Ammon's horn (tissue), 1 donor: ENCODE results near the gene MAFF.
"Not testable (repeated sequence)": the region's sequence is repeated elsewhere in the genome, so short reads cannot be mapped to it uniquely, and the experiment has no call there.

Source experiments
- DNase-seq: peaks from one replicate; pipeline ENCODE4 v3.0.0-alpha.2; 2016; ENCODE audit warnings: low spot score

MAFF gene

GRCh38 chr22:38223289-38223960 is 21.6 kb downstream of the MAFF start:
- peak; percentile 54 for DNase-seq

- no peak for DNase-seq
These were observed 25.3 kb downstream of the MAFF start for GRCh38 chr22:38226853-38227649.

- DNase-seq: no peak
These were observed 26.6 kb downstream of the MAFF start for GRCh38 chr22:38228326-38228872.

- no peak for DNase-seq
These were observed 27.3 kb downstream of the MAFF start for GRCh38 chr22:38228873-38229740.

GRCh38 chr22:38230108-38230825 is 28.5 kb downstream of the MAFF start:
- DNase-seq: peak; percentile 78

- no peak for DNase-seq
These were observed 29.1 kb downstream of the MAFF start for GRCh38 chr22:38230916-38231315.

- DNase-seq: no peak
These were observed 30.4 kb downstream of the MAFF start for GRCh38 chr22:38232196-38232595.

GRCh38 chr22:38233427-38233826 is 31.6 kb downstream of the MAFF start:
- no peak for DNase-seq

- DNase-seq: not testable (repeated sequence)
These were observed 32.1 kb downstream of the MAFF start for GRCh38 chr22:38233856-38234255.

- no peak for DNase-seq
These were observed 33.6 kb downstream of the MAFF start for GRCh38 chr22:38235240-38235850.

GRCh38 chr22:38236786-38237185 is 35.0 kb downstream of the MAFF start:
- DNase-seq: no peak

- DNase-seq: peak; percentile 61
These were observed 36.8 kb downstream of the MAFF start for GRCh38 chr22:38238519-38239071.

GRCh38 chr22:38239101-38239761 is 37.4 kb downstream of the MAFF start:
- peak; percentile 91 for DNase-seq

GRCh38 chr22:38240734-38241252 is 39.0 kb downstream of the MAFF start:
- peak; percentile 74 for DNase-seq

- peak; percentile 77 for DNase-seq
These were observed 41.4 kb downstream of the MAFF start for GRCh38 chr22:38243007-38243765.

- DNase-seq: no peak
These were observed 42.3 kb downstream of the MAFF start for GRCh38 chr22:38244106-38244505.

- DNase-seq: no peak
These were observed 44.4 kb downstream of the MAFF start for GRCh38 chr22:38246046-38246658.

GRCh38 chr22:38246692-38247091 is 44.9 kb downstream of the MAFF start:
- peak; percentile 87 for DNase-seq

- DNase-seq: no peak
These were observed 45.9 kb downstream of the MAFF start for GRCh38 chr22:38247713-38248112.
